ENCODE results near the gene CALR. TPM values are rescaled to one million over a fixed set of nuclear protein-coding genes. Genes with fewer than 3 reads are reported as not detected.

CALR gene
- total RNA-seq, 2 experiments from 2014 or later: 522 to 531 TPM

GRCh38 chr19:12983542-12984142 lies 45.2 kb downstream of the CALR start:
- POLR2A ChIA-PET: no interaction called here
- DNase-seq (peak; percentile 93), ATAC-seq (ENCODE audit: low read depth) (peak; percentile 77)
- H3K27ac Mint-ChIP-seq: no peak overlapping the region
- no peaks in the 10 kb centered on the region for H3K27me3 Mint-ChIP-seq
- peaks cover 2% of the 10 kb centered on the region for H3K4me1 Mint-ChIP-seq
- no peak overlapping the region for H3K4me3 Mint-ChIP-seq
- H3K9me3 Mint-ChIP-seq: no peaks in the 10 kb centered on the region
- H3K36me3 Mint-ChIP-seq: no peaks in the 10 kb centered on the region

- H3K4me1 Mint-ChIP-seq: peaks cover 2% of the 10 kb centered on the region
- POLR2A ChIA-PET: interaction anchor here (1.5 kb wide), 1 partner anchor 77 kb away, joined by 7 read pairs; no protein-coding TSS in a partner anchor
Measured at GRCh38 chr19:12984143-12984627, 45.8 kb downstream of the CALR start.

GRCh38 chr19:12984683-12985048 lies 46.3 kb downstream of the CALR start:
- no peaks in the 10 kb centered on the region for H3K36me3 Mint-ChIP-seq
- H3K4me3 Mint-ChIP-seq: no peak overlapping the region
- POLR2A ChIA-PET: interaction anchor here (1.5 kb wide), 1 partner anchor 76 kb away, joined by 7 read pairs; no protein-coding TSS in a partner anchor
- H3K27me3 Mint-ChIP-seq: no peaks in the 10 kb centered on the region
- no peaks in the 10 kb centered on the region for H3K9me3 Mint-ChIP-seq
- peaks cover 2% of the 10 kb centered on the region for H3K4me1 Mint-ChIP-seq
- DNase-seq (no peak), ATAC-seq (ENCODE audit: low read depth) (no peak)
- no peak overlapping the region for H3K27ac Mint-ChIP-seq

More at GRCh38 chr19:12984143-12984627, 45.8 kb downstream of the CALR start:
- no peak for ATAC-seq (ENCODE audit: low read depth)
- H3K27me3 Mint-ChIP-seq: no peaks in the 10 kb centered on the region
- no peaks in the 10 kb centered on the region for H3K36me3 Mint-ChIP-seq
- H3K4me3 Mint-ChIP-seq: no peak overlapping the region
- H3K27ac Mint-ChIP-seq: no peak overlapping the region
- no peak for DNase-seq
- no peaks in the 10 kb centered on the region for H3K9me3 Mint-ChIP-seq

- ATAC-seq (ENCODE audit: low read depth) (no peak), DNase-seq (no peak)
- H3K4me1 Mint-ChIP-seq: peaks cover 2% of the 10 kb centered on the region
- no peak overlapping the region for H3K4me3 Mint-ChIP-seq
- H3K36me3 Mint-ChIP-seq: no peaks in the 10 kb centered on the region
- no peaks in the 10 kb centered on the region for H3K9me3 Mint-ChIP-seq
- H3K27me3 Mint-ChIP-seq: no peaks in the 10 kb centered on the region
- H3K27ac Mint-ChIP-seq: no peak overlapping the region
- POLR2A ChIA-PET: interaction anchor here (1.5 kb wide), 1 partner anchor 76 kb away, joined by 7 read pairs; no protein-coding TSS in a partner anchor
Measured at GRCh38 chr19:12985049-12985776, 46.8 kb downstream of the CALR start.

- POLR2A ChIA-PET: no interaction called here
- Mint-ChIP-seq H3K9me3 (no peaks in the 10 kb centered on the region), H3K4me1 (peaks cover 2% of the 10 kb centered on the region), H3K27ac (no peak overlapping the region), H3K27me3 (peaks cover 2% of the 10 kb centered on the region), H3K36me3 (no peaks in the 10 kb centered on the region), H3K4me3 (no peak overlapping the region)
- DNase-seq (no peak), ATAC-seq (ENCODE audit: low read depth) (no peak)
Measured at GRCh38 chr19:12986726-12987125, 48.3 kb downstream of the CALR start.

GRCh38 chr19:12987190-12987589 lies 48.8 kb downstream of the CALR start:
- H3K4me1 Mint-ChIP-seq: peaks cover 2% of the 10 kb centered on the region
- H3K27me3 Mint-ChIP-seq: peaks cover 2% of the 10 kb centered on the region
- DNase-seq: no peak
- no peak overlapping the region for H3K27ac Mint-ChIP-seq
- ATAC-seq (ENCODE audit: low read depth): no peak
- H3K9me3 Mint-ChIP-seq: no peaks in the 10 kb centered on the region
- H3K36me3 Mint-ChIP-seq: no peaks in the 10 kb centered on the region
- POLR2A ChIA-PET: no interaction called here
- H3K4me3 Mint-ChIP-seq: no peak overlapping the region

GRCh38 chr19:12987781-12988180 lies 49.4 kb downstream of the CALR start:
- POLR2A ChIA-PET: no interaction called here
- H3K36me3 Mint-ChIP-seq: no peaks in the 10 kb centered on the region
- peaks cover 2% of the 10 kb centered on the region for H3K4me1 Mint-ChIP-seq

GRCh38 chr19:12990431-12990830 lies 52.0 kb downstream of the CALR start:
- no peak overlapping the region for H3K4me3 Mint-ChIP-seq
- peaks cover 5% of the 10 kb centered on the region for H3K4me1 Mint-ChIP-seq
- H3K9me3 Mint-ChIP-seq: no peaks in the 10 kb centered on the region
- no peak for ATAC-seq (ENCODE audit: low read depth)
- H3K27me3 Mint-ChIP-seq: peaks cover 22% of the 10 kb centered on the region
- H3K36me3 Mint-ChIP-seq: no peaks in the 10 kb centered on the region
- POLR2A ChIA-PET: no interaction called here
- no peak for DNase-seq
- no peak overlapping the region for H3K27ac Mint-ChIP-seq

More at GRCh38 chr19:12987781-12988180, 49.4 kb downstream of the CALR start:
- DNase-seq (no peak), ATAC-seq (ENCODE audit: low read depth) (no peak)
- Mint-ChIP-seq H3K27me3 (peaks cover 2% of the 10 kb centered on the region), H3K27ac (no peak overlapping the region), H3K4me3 (no peak overlapping the region), H3K9me3 (no peaks in the 10 kb centered on the region)

GRCh38 chr19:12990853-12991252 lies 52.4 kb downstream of the CALR start:
- H3K4me1 Mint-ChIP-seq: peaks cover 5% of the 10 kb centered on the region
- peaks cover 22% of the 10 kb centered on the region for H3K27me3 Mint-ChIP-seq
- no peak overlapping the region for H3K27ac Mint-ChIP-seq
- no peaks in the 10 kb centered on the region for H3K36me3 Mint-ChIP-seq
- no peaks in the 10 kb centered on the region for H3K9me3 Mint-ChIP-seq
- ATAC-seq (ENCODE audit: low read depth): no peak
- DNase-seq: no peak
- H3K4me3 Mint-ChIP-seq: no peak overlapping the region
- POLR2A ChIA-PET: no interaction called here

- no peak overlapping the region for H3K27ac Mint-ChIP-seq
- no peak for DNase-seq
- ATAC-seq (ENCODE audit: low read depth): no peak
- no peaks in the 10 kb centered on the region for H3K9me3 Mint-ChIP-seq
- POLR2A ChIA-PET: no interaction called here
- no peaks in the 10 kb centered on the region for H3K36me3 Mint-ChIP-seq
- H3K4me1 Mint-ChIP-seq: peaks cover 5% of the 10 kb centered on the region
- H3K27me3 Mint-ChIP-seq: peaks cover 24% of the 10 kb centered on the region
- H3K4me3 Mint-ChIP-seq: no peak overlapping the region
Measured at GRCh38 chr19:12991296-12991695, 52.9 kb downstream of the CALR start.

GRCh38 chr19:12992729-12993128 lies 54.3 kb downstream of the CALR start:
- ATAC-seq (ENCODE audit: low read depth) (no peak), DNase-seq (no peak)
- no peaks in the 10 kb centered on the region for H3K9me3 Mint-ChIP-seq
- H3K27me3 Mint-ChIP-seq: peaks cover 29% of the 10 kb centered on the region
- peaks cover 5% of the 10 kb centered on the region for H3K4me1 Mint-ChIP-seq
- POLR2A ChIA-PET: no interaction called here
- no peak overlapping the region for H3K27ac Mint-ChIP-seq
- no peaks in the 10 kb centered on the region for H3K36me3 Mint-ChIP-seq
- no peak overlapping the region for H3K4me3 Mint-ChIP-seq

GRCh38 chr19:12993562-12993961 lies 55.2 kb downstream of the CALR start:
- Mint-ChIP-seq H3K4me3 (no peak overlapping the region), H3K27ac (no peak overlapping the region), H3K36me3 (no peaks in the 10 kb centered on the region), H3K27me3 (peaks cover 34% of the 10 kb centered on the region), H3K9me3 (no peaks in the 10 kb centered on the region), H3K4me1 (peaks cover 5% of the 10 kb centered on the region)
- POLR2A ChIA-PET: no interaction called here
- DNase-seq (no peak), ATAC-seq (ENCODE audit: low read depth) (no peak)

All from activated naive CD8-positive, alpha-beta T cell treated with anti-CD3 and anti-CD28 coated beads, Interleukin-2, amount 10 ng/mL, durations not matched to agents 7 days and 5 days (primary cell).